Keratinocyte (primary cell): ENCODE data around the gene ACYP2. TPM values are rescaled to one million over a fixed set of nuclear protein-coding genes. Genes with fewer than 3 reads are reported as not detected.
A peak's percentile ranks its signal among the peaks of the same experiment; 100 is the strongest.

ENCODE experiments used
- DNase-seq: peaks from one replicate; pipeline ENCODE4 v3.0.0-alpha.2; 2011; ENCODE audit warnings: low read depth, missing footprints, low spot score
- FAIRE-seq: peaks from 2 replicates; lab custom pipeline; 2011; peaks lifted over from hg19 to GRCh38; lab: Jason Lieb, UNC
- H2AFZ ChIP-seq: 2 replicates; pipeline ENCODE4 v1.6.0; 2012; ENCODE audit warnings: low read length, control low read depth, inconsistent platforms; ENCODE audit not compliant: control insufficient read depth
- H3K27ac ChIP-seq: 2 replicates; pipeline ENCODE4 v1.5.1; 2011; ENCODE audit warnings: low read length; ENCODE audit not compliant: control insufficient read depth, insufficient read depth
- H3K27me3 ChIP-seq: 3 replicates; pipeline ENCODE4 v1.6.0; 2011; ENCODE audit warnings: low read length; ENCODE audit not compliant: control insufficient read depth, insufficient read depth; ENCODE audit errors: extremely low read depth
- H3K36me3 ChIP-seq, 2 experiments: 2 replicates in 1 of 2; 3 replicates in 1 of 2; pipeline ENCODE4 v1.5.1; 2011; ENCODE audit warnings: low read length in 2 of 2, mild to moderate bottlenecking in 1 of 2; ENCODE audit not compliant: control insufficient read depth in 2 of 2, insufficient read depth in 2 of 2; ENCODE audit errors: extremely low read depth in 1 of 2
- H3K4me1 ChIP-seq: 3 replicates; pipeline ENCODE4 v1.5.1; 2011; ENCODE audit warnings: low read length; ENCODE audit not compliant: control insufficient read depth, insufficient read depth; ENCODE audit errors: extremely low read depth
- H3K4me2 ChIP-seq: 3 replicates; pipeline ENCODE4 v1.6.0; 2011; ENCODE audit warnings: low read depth, low read length; ENCODE audit not compliant: control insufficient read depth, insufficient read depth; ENCODE audit errors: extremely low read depth
- H3K4me3 ChIP-seq, 3 experiments: fragments of 200-600 bp in 1 of 3; sonication (generic) in 1 of 3; 2 replicates in 2 of 3; 3 replicates in 1 of 3; pipeline ENCODE4 v1.5.1; 2011 to 2016; ENCODE audit warnings: low read length in 3 of 3, mild to moderate bottlenecking in 3 of 3, control low read depth in 2 of 3, inconsistent platforms in 1 of 3, low read depth in 1 of 3, mixed read lengths in 1 of 3, mixed run types in 1 of 3, moderate library complexity in 1 of 3; ENCODE audit not compliant: control insufficient read depth in 2 of 3, insufficient read depth in 2 of 3; ENCODE audit errors: extremely low read depth in 1 of 3
- H3K79me2 ChIP-seq: 2 replicates; pipeline ENCODE4 v1.6.0; 2012; ENCODE audit warnings: low read length; ENCODE audit not compliant: control insufficient read depth, insufficient read depth
- H3K9ac ChIP-seq: 3 replicates; pipeline ENCODE4 v1.6.0; 2011; ENCODE audit warnings: low read length; ENCODE audit not compliant: control insufficient read depth, insufficient read depth; ENCODE audit errors: extremely low read depth
- H3K9me1 ChIP-seq: 3 replicates; pipeline ENCODE4 v1.6.0; 2011; ENCODE audit warnings: low read length; ENCODE audit not compliant: control insufficient read depth, insufficient read depth; ENCODE audit errors: extremely low read depth
- H3K9me3 ChIP-seq: 2 replicates; pipeline ENCODE4 v1.5.1; 2012; ENCODE audit warnings: low read depth, low read length; ENCODE audit not compliant: control insufficient read depth
- H4K20me1 ChIP-seq: 3 replicates; pipeline ENCODE4 v1.6.0; 2011; ENCODE audit warnings: low read length; ENCODE audit not compliant: control insufficient read depth, insufficient read depth; ENCODE audit errors: extremely low read depth
- CTCF ChIP-seq, 3 experiments: IDR thresholded peaks in 1 of 3; conservative IDR thresholded peaks in 1 of 3; optimal IDR thresholded peaks in 1 of 3; 2 replicates in 2 of 3; 3 replicates in 1 of 3; pipeline versions ENCODE3 to v1.5.1; 2011; ENCODE audit warnings: low read length in 3 of 3, mild to moderate bottlenecking in 3 of 3, moderate library complexity in 2 of 3, control low read depth in 1 of 3, inconsistent platforms in 1 of 3; ENCODE audit not compliant: insufficient read depth in 2 of 3; ENCODE audit errors: extremely low read depth in 1 of 3
- EZH2 ChIP-seq: IDR thresholded peaks from one replicate; pipeline ENCODE4 v1.6.1; 2012; ENCODE audit warnings: inconsistent platforms, mild to moderate bottlenecking, low read length, moderate library complexity
- dilution Hi-C: fragments of 300-500 bp; cut with MboI; formaldehyde crosslinking; loops from one replicate; pipeline ENCODE4 v1.7.0; 2020; ENCODE audit warnings: low sequenced_read_pairs; ENCODE audit not compliant: extremely low pct_ligation_motif_present
- polyA plus RNA-seq, 5 experiments: library from polyadenylated mRNA; depleted of rRNA in 3 of 5; stranded (reverse) in 3 of 5; stranded (forward) in 1 of 5; unstranded in 1 of 5; fragments of >200 nt; gene quantifications; 1 replicate in 1 of 5; 2 replicates in 3 of 5; 3 replicates in 1 of 5; pipeline versions ENCODE4 v1.2.1 to v1.2.3, GENCODE V29; 2011 to 2012; ENCODE audit warnings: missing spikeins in 2 of 5, low read depth in 1 of 5, low replicate concordance in 1 of 5

ACYP2 gene
- polyA plus RNA-seq, 1 donor (not counting 4 experiments of a cell fraction or from before 2014, with no cell fraction given): 8.7 TPM

GRCh38 chr2:54247115-54247514 lies 131.7 kb downstream of the ACYP2 start:
- dilution Hi-C loops: no loop called here
- Histone ChIP-seq H3K36me3 (no peaks in the 10 kb centered on the region), H3K79me2 (no peaks in the 10 kb centered on the region), H3K27ac (no peak overlapping the region), H3K9me3 (no peaks in the 10 kb centered on the region), H3K4me3 (no peak overlapping the region), H4K20me1 (no peaks in the 10 kb centered on the region), H3K27me3 (no peaks in the 10 kb centered on the region), H3K9ac (no peak overlapping the region), H2AFZ (no peak overlapping the region), H3K4me2 (no peak overlapping the region), H3K9me1 (no peaks in the 10 kb centered on the region), H3K4me1 (no peaks in the 10 kb centered on the region)
- no peak for TF ChIP-seq EZH2
- DNase-seq (no peak), FAIRE-seq (no peak)

GRCh38 chr2:54249629-54250028 lies 134.2 kb downstream of the ACYP2 start:
- Histone ChIP-seq H3K9me1 (no peaks in the 10 kb centered on the region), H2AFZ (no peak overlapping the region), H3K9me3 (no peaks in the 10 kb centered on the region), H3K4me3 (no peak overlapping the region), H4K20me1 (no peaks in the 10 kb centered on the region), H3K9ac (no peak overlapping the region), H3K4me2 (no peak overlapping the region), H3K27ac (no peak overlapping the region), H3K4me1 (no peaks in the 10 kb centered on the region), H3K36me3 (no peaks in the 10 kb centered on the region), H3K79me2 (no peaks in the 10 kb centered on the region), H3K27me3 (no peaks in the 10 kb centered on the region)
- DNase-seq: no peak
- no peak for TF ChIP-seq EZH2
- dilution Hi-C loops: no loop called here
- FAIRE-seq: no peak

- FAIRE-seq (no peak), DNase-seq (no peak)
- TF ChIP-seq EZH2: no peak
- peak in 1 of 3 experiments; percentile 20 for TF ChIP-seq CTCF (optimal IDR thresholded peaks at IDR 0.05 in 1 of 3, IDR thresholded peaks at IDR 0.05 in 1 of 3, conservative IDR thresholded peaks at IDR 0.05 in 1 of 3; ENCODE audit: extremely low read depth in 1 of 3, insufficient read depth in 2 of 3, low read length in 3 of 3)
- no peaks in the 10 kb centered on the region for H3K27me3 ChIP-seq
- no peak overlapping the region for H3K27ac ChIP-seq
- H3K4me1 ChIP-seq: no peaks in the 10 kb centered on the region
- no peak overlapping the region for H3K4me3 ChIP-seq
- no peak overlapping the region for H3K4me2 ChIP-seq
- H3K9me3 ChIP-seq: no peaks in the 10 kb centered on the region
- no peak overlapping the region for H3K9ac ChIP-seq
- H3K36me3 ChIP-seq: no peaks in the 10 kb centered on the region
- H3K79me2 ChIP-seq: no peaks in the 10 kb centered on the region
- H4K20me1 ChIP-seq: no peaks in the 10 kb centered on the region
- H2AFZ ChIP-seq: no peak overlapping the region
- dilution Hi-C loops: no loop called here
- H3K9me1 ChIP-seq: no peaks in the 10 kb centered on the region
Measured at GRCh38 chr2:54254180-54254579, 138.8 kb downstream of the ACYP2 start.
